Nephron (organoid): ENCODE results near the gene DNTTIP2.

Source experiments
- H3K27ac Mint-ChIP-seq, 3 experiments: 2 replicates each; pipeline ENCODE4 v1.8.0; 2020; ENCODE audit warnings: mixed read lengths in 3 of 3, mild to moderate bottlenecking in 2 of 3, moderate library complexity in 1 of 3
- H3K27me3 Mint-ChIP-seq: 2 replicates; pipeline ENCODE4 v1.8.0; 2021; ENCODE audit warnings: low read depth, mild to moderate bottlenecking, moderate library complexity, mixed read lengths
- H3K36me3 Mint-ChIP-seq: 2 replicates; pipeline ENCODE4 v1.8.0; 2020; ENCODE audit warnings: low read depth, mixed read lengths
- H3K4me1 Mint-ChIP-seq: 2 replicates; pipeline ENCODE4 v1.8.0; 2020; ENCODE audit warnings: mixed read lengths
- H3K4me3 Mint-ChIP-seq, 3 experiments: 2 replicates each; pipeline ENCODE4 v1.8.0; 2020; ENCODE audit warnings: mild to moderate bottlenecking in 3 of 3, mixed read lengths in 3 of 3, moderate library complexity in 2 of 3
- H3K9me3 Mint-ChIP-seq: 2 replicates; pipeline ENCODE4 v1.8.0; 2020; ENCODE audit warnings: mixed read lengths
- TF ChIP-seq, protein P1 (sequence below), 3 experiments: fragments of 200-600 bp; sonication (generic); IDR thresholded peaks; one replicate each; pipeline ENCODE4 v1.5.0; 2021; ENCODE audit warnings: antibody characterized with exemption in 3 of 3; ENCODE audit not compliant: unreplicated experiment in 3 of 3

DNTTIP2 gene

GRCh38 chr1:93909146-93910050 lies 30.4 kb upstream of the DNTTIP2 start, which contains the start of gene GCLM:
Gene GCLM, minus strand, starts transcription at chr1:93909430. Its CDS starts 267 bp downstream, at chr1:93909163.
- Mint-ChIP-seq H3K27ac (peak within 1 kb of the TSS; percentile 62 to 65 (median 62)), H3K4me1 (peaks cover 13% of the 10 kb centered on the region), H3K27me3 (peaks cover 19% of the 10 kb centered on the region), H3K9me3 (peaks cover 16% of the 10 kb centered on the region), H3K4me3 (peak within 1 kb of the TSS; percentile 82 to 98 (median 90)), H3K36me3 (no peaks in the 10 kb centered on the region)
- TF ChIP-seq, protein P1, sequence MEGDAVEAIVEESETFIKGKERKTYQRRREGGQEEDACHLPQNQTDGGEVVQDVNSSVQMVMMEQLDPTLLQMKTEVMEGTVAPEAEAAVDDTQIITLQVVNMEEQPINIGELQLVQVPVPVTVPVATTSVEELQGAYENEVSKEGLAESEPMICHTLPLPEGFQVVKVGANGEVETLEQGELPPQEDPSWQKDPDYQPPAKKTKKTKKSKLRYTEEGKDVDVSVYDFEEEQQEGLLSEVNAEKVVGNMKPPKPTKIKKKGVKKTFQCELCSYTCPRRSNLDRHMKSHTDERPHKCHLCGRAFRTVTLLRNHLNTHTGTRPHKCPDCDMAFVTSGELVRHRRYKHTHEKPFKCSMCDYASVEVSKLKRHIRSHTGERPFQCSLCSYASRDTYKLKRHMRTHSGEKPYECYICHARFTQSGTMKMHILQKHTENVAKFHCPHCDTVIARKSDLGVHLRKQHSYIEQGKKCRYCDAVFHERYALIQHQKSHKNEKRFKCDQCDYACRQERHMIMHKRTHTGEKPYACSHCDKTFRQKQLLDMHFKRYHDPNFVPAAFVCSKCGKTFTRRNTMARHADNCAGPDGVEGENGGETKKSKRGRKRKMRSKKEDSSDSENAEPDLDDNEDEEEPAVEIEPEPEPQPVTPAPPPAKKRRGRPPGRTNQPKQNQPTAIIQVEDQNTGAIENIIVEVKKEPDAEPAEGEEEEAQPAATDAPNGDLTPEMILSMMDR (IDR thresholded peaks at IDR 0.05; ENCODE audit: unreplicated experiment in 3 of 3): peak; percentile 93 to 97 (median 94)

- TF ChIP-seq, protein P1 (IDR thresholded peaks at IDR 0.05; ENCODE audit: unreplicated experiment in 3 of 3): no peak
- peaks cover 13% of the 10 kb centered on the region for H3K4me1 Mint-ChIP-seq
- H3K27ac Mint-ChIP-seq: peak overlapping the region; percentile 54 to 62 (median 62)
- H3K36me3 Mint-ChIP-seq: no peaks in the 10 kb centered on the region
- H3K27me3 Mint-ChIP-seq: peaks cover 11% of the 10 kb centered on the region
- H3K4me3 Mint-ChIP-seq: peak overlapping the region; percentile 82 to 98 (median 90)
- H3K9me3 Mint-ChIP-seq: peaks cover 12% of the 10 kb centered on the region
Observed at GRCh38 chr1:93908394-93909145, 29.6 kb upstream of the DNTTIP2 start.

GRCh38 chr1:93907718-93908117 lies 28.7 kb upstream of the DNTTIP2 start:
- Mint-ChIP-seq H3K27ac (peak overlapping the region in 2 of 3 experiments; percentile 43 to 85), H3K9me3 (peaks cover 10% of the 10 kb centered on the region), H3K36me3 (no peaks in the 10 kb centered on the region), H3K4me3 (peak overlapping the region; percentile 83 to 91 (median 89)), H3K4me1 (peaks cover 13% of the 10 kb centered on the region), H3K27me3 (peaks cover 4% of the 10 kb centered on the region)
- TF ChIP-seq, protein P1 (IDR thresholded peaks at IDR 0.05; ENCODE audit: unreplicated experiment in 3 of 3): no peak

DNA sequence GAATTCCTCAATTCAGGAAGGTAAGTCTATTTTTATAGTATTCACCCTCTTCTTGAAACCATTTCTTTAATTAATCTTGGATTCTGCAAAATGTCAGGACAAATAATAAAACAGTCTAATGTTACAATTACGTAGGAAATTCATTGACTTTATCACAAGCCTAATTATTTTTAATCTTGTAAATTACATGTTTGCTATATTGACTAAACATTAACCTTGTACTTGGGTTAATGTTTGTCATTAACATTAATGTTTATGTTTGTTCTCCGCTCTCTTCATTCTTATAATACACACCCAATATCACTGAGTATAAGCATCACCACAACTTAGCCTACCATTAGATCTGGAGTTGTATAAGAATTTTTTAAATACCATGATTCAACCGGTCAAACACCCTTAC lies 27.5 kb upstream of the DNTTIP2 start:
- peaks cover 13% of the 10 kb centered on the region for H3K4me1 Mint-ChIP-seq
- H3K27ac Mint-ChIP-seq: peak overlapping the region in 1 of 3 experiments; percentile 20
- TF ChIP-seq, protein P1 (IDR thresholded peaks at IDR 0.05; ENCODE audit: unreplicated experiment in 3 of 3): no peak
- peaks cover 4% of the 10 kb centered on the region for H3K27me3 Mint-ChIP-seq
- peaks cover 4% of the 10 kb centered on the region for H3K9me3 Mint-ChIP-seq
- H3K4me3 Mint-ChIP-seq: peak overlapping the region; percentile 1 to 30 (median 19)
- H3K36me3 Mint-ChIP-seq: no peaks in the 10 kb centered on the region

DNA sequence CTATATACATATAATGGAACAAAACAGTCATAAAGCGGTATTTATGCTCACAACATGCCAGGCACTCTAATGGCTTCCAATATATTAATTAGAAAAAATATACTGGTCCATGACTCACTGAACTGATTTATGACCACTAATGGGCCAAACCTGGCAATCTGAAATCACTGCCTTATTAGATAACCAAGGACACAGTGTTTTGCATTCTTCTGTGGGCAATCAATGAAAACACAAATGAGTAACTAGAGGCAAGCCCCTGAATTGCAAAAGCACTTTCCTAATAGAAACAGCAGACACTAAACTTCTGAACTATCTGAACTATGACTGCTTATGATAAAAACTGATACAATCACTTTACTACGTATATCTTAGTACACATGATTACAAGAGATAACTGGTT lies 26.7 kb upstream of the DNTTIP2 start:
- TF ChIP-seq, protein P1 (IDR thresholded peaks at IDR 0.05; ENCODE audit: unreplicated experiment in 3 of 3): no peak
- Mint-ChIP-seq H3K4me1 (peaks cover 13% of the 10 kb centered on the region), H3K9me3 (peaks cover 4% of the 10 kb centered on the region), H3K27me3 (peaks cover 4% of the 10 kb centered on the region), H3K27ac (peak overlapping the region in 1 of 3 experiments; percentile 52), H3K36me3 (peaks cover 4% of the 10 kb centered on the region), H3K4me3 (peak overlapping the region; percentile 45 to 52 (median 49))
